Heart left ventricle (tissue), 16 donors: Measurements from ENCODE around the gene UGT1A6. TPM values are rescaled to one million over a fixed set of nuclear protein-coding genes. Genes with fewer than 3 reads are reported as not detected.
"Not testable (repeated sequence)": the region's sequence is repeated elsewhere in the genome, so short reads cannot be mapped to it uniquely, and the experiment has no call there.

Experiments used
- ATAC-seq, 4 donors: fragments of 200-7000 bp; cut with Tn5 transposase; one replicate each; pipeline ENCODE4 v1.9.1; 2020 to 2022; ENCODE audit warnings: moderate library complexity in 4 of 4, mild to moderate bottlenecking in 3 of 4, moderate number of reproducible peaks in 1 of 4
- DNase-seq, 5 donors: peaks; one replicate each; pipeline ENCODE4 v3.0.0-alpha.2; 2020
- H3K27ac ChIP-seq, 12 donors: fragments of 200-600 bp; sonication (generic) in 4 of 12; one replicate each; pipeline versions ENCODE4 v1.5.0 to v1.8.0; 2016 to 2022; ENCODE audit warnings: mild to moderate bottlenecking in 2 of 12
- H3K27me3 ChIP-seq, 9 donors: fragments of 200-600 bp; sonication (generic) in 2 of 9; one replicate each; pipeline versions ENCODE4 v1.5.1 to v1.8.0; 2016 to 2022; ENCODE audit warnings: mild to moderate bottlenecking in 3 of 9
- H3K36me3 ChIP-seq, 9 donors: fragments of 200-600 bp; sonication (generic) in 2 of 9; one replicate each; pipeline versions ENCODE4 v1.5.0 to v1.8.0; 2018 to 2022; ENCODE audit warnings: mild to moderate bottlenecking in 2 of 9
- H3K4me1 ChIP-seq, 12 donors: fragments of 200-600 bp; sonication (generic) in 4 of 12; one replicate each; pipeline versions ENCODE4 v1.5.0 to v1.8.0; 2016 to 2022; ENCODE audit warnings: mild to moderate bottlenecking in 3 of 12
- H3K4me3 ChIP-seq, 12 donors: fragments of 200-600 bp; sonication (generic) in 4 of 12; one replicate each; pipeline versions ENCODE4 v1.5.0 to v1.8.0; 2017 to 2022; ENCODE audit warnings: mild to moderate bottlenecking in 9 of 12, moderate library complexity in 4 of 12
- H3K9me3 ChIP-seq, 12 donors: fragments of 200-600 bp; sonication (generic) in 4 of 12; one replicate each; pipeline versions ENCODE4 v1.5.0 to v1.8.0; 2016 to 2022; ENCODE audit warnings: mild to moderate bottlenecking in 1 of 12
- CTCF ChIP-seq, 12 donors: fragments of 200-600 bp; sonication (generic) in 4 of 12; IDR thresholded peaks; one replicate each; pipeline versions ENCODE4 v1.5.0 to v1.8.0; 2018 to 2022; ENCODE audit warnings: antibody characterized with exemption in 12 of 12, mild to moderate bottlenecking in 5 of 12
- POLR2A ChIP-seq, 2 donors: fragments of 450-650 bp; IDR thresholded peaks; one replicate each; pipeline ENCODE4 v1.6.1; 2017; ENCODE audit warnings: antibody characterized with exemption in 2 of 2, mild to moderate bottlenecking in 2 of 2, moderate library complexity in 2 of 2
- WGBS, 4 donors: extraction: QIAGEN DNeasy Blood & Tissue Kit in 2 of 4; methylation state at CpG; one replicate each; pipeline versions ENCODE4 v1.1.5 to v1.1.7; 2013 to 2018; 5-methylcytosine and 5-hydroxymethylcytosine counted together
- intact Hi-C, 10 donors: fragments of 100-400 bp; cut with DNase I; formaldehyde crosslinking; loops; one replicate each; pipeline versions ENCODE4 v1.11.1 to v1.14.2; 2022
- polyA plus RNA-seq, 2 donors: library from polyadenylated mRNA; stranded (reverse); fragments of 200-250 nt; gene quantifications; one replicate each; pipeline ENCODE4 v1.2.3, GENCODE V29; 2013
- total RNA-seq, 9 donors: library from RNA; depleted of rRNA in 2 of 9; stranded (reverse); fragments of >200 nt in 2 of 9; fragmentation: NEBNext Ultra II Directional in 3 of 9; extraction: Animal tissue kit (Norgen Biotek cat#: 25700) in 3 of 9; gene quantifications; one replicate each; pipeline versions ENCODE4 v1.1.0 to v1.2.4, GENCODE V29; 2016 to 2023
- donor health status: ischemic (EF 13 %, LVEDD 7.1; RV severe dilation, severe dysfunction).
- donor health status: healthy with polysubstance abuse.
- donor health status: DM: no; HTN: yes; CAD: no.
- donor health status: DM: no; HTN: no; CAD: no.
- donor health status: ischemic (EF 25% LVEDD 6.9; RV normal size, moderate dysfunction).
- donor health status: ischemic (EF 25% LVEDD 5.7; RV mildly dilated, moderate dysfunction).
- donor health status: healthy.
- donor health status: DM: yes; HTN: yes; CAD: no.
- donor health status: ischemic (EF 35%, LVEDD 5.7; RV mildly dilated, moderate dysfunction).
- donor health status: nonischemic (EF 11% LVEDD 7.7; RV severe dilation, severe dysfunction).
- donor health status: DM: yes; HTN: yes; CAD: no.
- donor health status: PGD.
- donor health status: ischemic (EF 29% LVEDD 5.4; RV normal size, mild dysfunction).
- donor health status: nonischemic (EF 23%, LVEDD 6.1; RV moderate dilation, normal function).

UGT1A6 gene
- total and polyA plus RNA-seq, 11 donors = not detected

GRCh38 chr2:233728723-233729301 lies 36.1 kb downstream of the UGT1A6 start, which contains the start of gene UGT1A3:
Gene UGT1A3 (plus strand): TSS chr2:233729042. CDS start chr2:233729127, 85 bp downstream.
- 78 to 87% (median 81%) methylated on average over 7 to 8 of the region's 8 CpGs for WGBS, 4 donors
- H3K4me1 ChIP-seq = no peaks in the 10 kb centered on the region

GRCh38 chr2:233736868-233737653 lies 44.4 kb downstream of the UGT1A6 start:
- H3K36me3 ChIP-seq, intact Hi-C loops, DNase-seq, H3K27ac ChIP-seq, H3K4me1 ChIP-seq, H3K9me3 ChIP-seq, H3K4me3 ChIP-seq, ATAC-seq: not testable (repeated sequence)
- H3K27me3 ChIP-seq = peaks cover 0 to 14% (median 0%) of the 10 kb centered on the region in 9 donors
- WGBS, 4 donors = 81 to 87% (median 83%) methylated on average over 10 to 14 of the region's 14 CpGs

More at GRCh38 chr2:233728723-233729301, 36.1 kb downstream of the UGT1A6 start, which contains the start of gene UGT1A3:
- Histone ChIP-seq H3K27ac (no peak within 1 kb of the TSS), H3K9me3 (no peaks in the 10 kb centered on the region), H3K27me3 (peaks cover 0 to 3% (median 0%) of the 10 kb centered on the region in 9 donors), H3K36me3 (no peaks in the 10 kb centered on the region), H3K4me3 (no peak within 1 kb of the TSS)
- no peak for ATAC-seq
- DNase-seq = no peak
- intact Hi-C loops = no loop called here
- TF ChIP-seq CTCF (IDR thresholded peaks at IDR 0.05) = no peak
- no peak for TF ChIP-seq POLR2A (IDR thresholded peaks at IDR 0.05)

GRCh38 chr2:233740870-233741269 lies 48.2 kb downstream of the UGT1A6 start:
- TF ChIP-seq CTCF (IDR thresholded peaks at IDR 0.05) = no peak
- TF ChIP-seq POLR2A (IDR thresholded peaks at IDR 0.05) = no peak
- Histone ChIP-seq H3K36me3 (no peaks in the 10 kb centered on the region), H3K4me3 (no peak overlapping the region), H3K27ac (no peak overlapping the region), H3K27me3 (peaks cover 0 to 14% (median 0%) of the 10 kb centered on the region in 9 donors), H3K4me1 (no peaks in the 10 kb centered on the region), H3K9me3 (no peaks in the 10 kb centered on the region)
- DNase-seq (no peak), ATAC-seq (no peak)
- WGBS, 4 donors = 61 to 77% (median 68%) methylated on average over 2 of the region's 2 CpGs
- intact Hi-C loops = no loop called here

- TF ChIP-seq POLR2A (IDR thresholded peaks at IDR 0.05) = no peak
- TF ChIP-seq CTCF (IDR thresholded peaks at IDR 0.05) = no peak
- Histone ChIP-seq H3K9me3 (no peaks in the 10 kb centered on the region), H3K4me3 (no peak overlapping the region), H3K27me3 (peaks cover 0 to 6% (median 0%) of the 10 kb centered on the region in 9 donors), H3K4me1 (no peaks in the 10 kb centered on the region), H3K36me3 (no peaks in the 10 kb centered on the region), H3K27ac (no peak overlapping the region)
- intact Hi-C loops = no loop called here
- DNase-seq = no peak
- ATAC-seq = no peak
- WGBS, 4 donors = 89 to 91% (median 91%) methylated on average over 37 to 46 of the region's 46 CpGs
Observed at GRCh38 chr2:233743464-233744259, 51.0 kb downstream of the UGT1A6 start.
